B cell (primary cell): Measurements from ENCODE around the gene ERRFI1. TPM values are rescaled to one million over a fixed set of nuclear protein-coding genes. Genes with fewer than 3 reads are reported as not detected.

ENCODE experiments used
- ATAC-seq: fragments of 200-7000 bp; cut with Tn5 transposase; one replicate; pipeline ENCODE4 v1.10.0; 2021; ENCODE audit warnings: low read depth, mild to moderate bottlenecking, moderate number of reproducible peaks, moderate library complexity
- CTCF ChIA-PET: fragments of 350-600 bp; sonication (Branson Sonifier 250); formaldehyde crosslinking; loops from one replicate; lab custom pipeline; 2021; ENCODE audit warnings: antibody characterized with exemption, inconsistent platforms; lab: Charles Lee
- POLR2A ChIA-PET: fragments of 350-600 bp; sonication (Branson Sonifier 250); formaldehyde crosslinking; loops from one replicate; lab custom pipeline; 2021; ENCODE audit warnings: antibody characterized with exemption; lab: Charles Lee
- DNase-seq: peaks from one replicate; pipeline ENCODE4 v3.0.0; 2013
- H2AFZ ChIP-seq: 2 replicates; pipeline ENCODE4 v1.6.1; 2012; ENCODE audit warnings: mild to moderate bottlenecking, low read depth, low read length; ENCODE audit not compliant: insufficient read depth, poor library complexity, severe bottlenecking
- H3K27ac ChIP-seq, 2 donors: 1 replicate in 1 of 2; 2 replicates in 1 of 2; pipeline ENCODE4 v1.5.1; 2012 to 2013; ENCODE audit warnings: low read length in 2 of 2, mild to moderate bottlenecking in 2 of 2, moderate library complexity in 1 of 2
- H3K27me3 ChIP-seq, 4 experiments: fragments of 200-600 bp in 1 of 4; sonication (generic) in 1 of 4; replicated peaks in 1 of 4; 1 replicate in 2 of 4; 2 replicates in 2 of 4; pipeline versions ENCODE4 v1.6.1 to v1.7.0; 2013 to 2016; ENCODE audit warnings: low read length in 3 of 4, mild to moderate bottlenecking in 2 of 4, mixed read lengths in 1 of 4, moderate library complexity in 1 of 4; ENCODE audit not compliant: insufficient read depth in 4 of 4, control insufficient read depth in 3 of 4; ENCODE audit errors: control extremely low read depth in 1 of 4
- H3K36me3 ChIP-seq, 2 experiments: replicated peaks in 1 of 2; 1 replicate in 1 of 2; 2 replicates in 1 of 2; pipeline versions ENCODE4 v1.6.1 to v1.7.1; 2013; ENCODE audit warnings: low read length in 1 of 2; ENCODE audit not compliant: insufficient read depth in 2 of 2, control insufficient read depth in 1 of 2; ENCODE audit errors: control extremely low read depth in 1 of 2, extremely low read depth in 1 of 2
- H3K4me1 ChIP-seq, 2 donors: fragments of 200-600 bp in 1 of 2; sonication (generic) in 1 of 2; 1 replicate in 1 of 2; 2 replicates in 1 of 2; pipeline versions ENCODE4 v1.5.1 to v1.6.1; 2013 to 2017; ENCODE audit warnings: low read length in 2 of 2; ENCODE audit not compliant: control insufficient read depth in 2 of 2, insufficient read depth in 2 of 2
- H3K4me2 ChIP-seq: replicated peaks from 2 replicates; pipeline ENCODE3; 2012; ENCODE audit warnings: mild to moderate bottlenecking, low read depth, low read length; ENCODE audit not compliant: poor library complexity, severe bottlenecking
- H3K4me3 ChIP-seq, 5 experiments: fragments of 200-600 bp in 1 of 5; sonication (generic) in 1 of 5; 1 replicate in 3 of 5; 2 replicates in 2 of 5; pipeline versions ENCODE4 v1.5.1 to v1.7.0; 2011 to 2016; ENCODE audit warnings: low read length in 4 of 5, mild to moderate bottlenecking in 4 of 5, low read depth in 2 of 5, control low read depth in 1 of 5, moderate library complexity in 1 of 5; ENCODE audit not compliant: insufficient read depth in 1 of 5; ENCODE audit errors: control extremely low read depth in 1 of 5, extremely low read depth in 1 of 5
- H3K79me2 ChIP-seq: fragments of 200-600 bp; sonication (generic); one replicate; pipeline ENCODE4 v1.6.0; 2016; ENCODE audit warnings: low read length; ENCODE audit not compliant: control insufficient read depth, insufficient read depth
- H3K9ac ChIP-seq: fragments of 200-600 bp; sonication (generic); 2 replicates; pipeline ENCODE4 v1.6.1; 2017; ENCODE audit warnings: mild to moderate bottlenecking, low read length, moderate library complexity
- H3K9me3 ChIP-seq, 3 donors: one replicate each; pipeline versions ENCODE4 v1.6.1 to v1.7.1; 2013; ENCODE audit warnings: low read length in 2 of 3; ENCODE audit not compliant: control insufficient read depth in 2 of 3, insufficient read depth in 1 of 3; ENCODE audit errors: control extremely low read depth in 1 of 3
- H4K20me1 ChIP-seq: 2 replicates; pipeline ENCODE4 v1.6.0; 2012; ENCODE audit warnings: mild to moderate bottlenecking, low read length; ENCODE audit not compliant: insufficient read depth, control insufficient read depth, poor library complexity, severe bottlenecking
- H3K27ac Mint-ChIP-seq: one replicate; pipeline ENCODE4 v1.8.0; 2021; ENCODE audit warnings: mixed read lengths
- H3K27me3 Mint-ChIP-seq: one replicate; pipeline ENCODE4 v1.8.0; 2021; ENCODE audit warnings: mixed read lengths
- H3K4me1 Mint-ChIP-seq: one replicate; pipeline ENCODE4 v1.8.0; 2021; ENCODE audit warnings: mixed read lengths
- H3K4me3 Mint-ChIP-seq: one replicate; pipeline ENCODE4 v1.8.0; 2021; ENCODE audit warnings: mixed read lengths
- H3K9me3 Mint-ChIP-seq: one replicate; pipeline ENCODE4 v1.8.0; 2022; ENCODE audit warnings: mixed read lengths; ENCODE audit not compliant: insufficient read depth
- CTCF ChIP-seq: fragments of 200-600 bp; IDR thresholded peaks from one replicate; pipeline ENCODE4 v1.8.0; 2022; ENCODE audit warnings: antibody characterized with exemption, mild to moderate bottlenecking
- EZH2 ChIP-seq: IDR thresholded peaks from 2 replicates; pipeline ENCODE4 v1.6.1; 2012; ENCODE audit warnings: borderline replicate concordance, low read depth, mild to moderate bottlenecking, moderate library complexity, low read length; ENCODE audit not compliant: insufficient read depth, poor library complexity, severe bottlenecking
- WGBS: methylation state at CpG from one replicate; pipeline ENCODE4 v1.1.5; 2013; ENCODE audit warnings: missing lambda C conversion rate; ENCODE audit not compliant: insufficient coverage; 5-methylcytosine and 5-hydroxymethylcytosine counted together
- intact Hi-C: fragments of 100-400 bp; cut with micrococcal nuclease; formaldehyde crosslinking; loops from one replicate; pipeline ENCODE4 v1.10.0; 2022
- polyA plus RNA-seq: library from polyadenylated mRNA; depleted of rRNA; stranded (reverse); fragments of >200 nt; gene quantifications from 2 replicates; pipeline ENCODE4 v1.2.3, GENCODE V29; 2012
- total RNA-seq, 2 donors: library from RNA; stranded (reverse); fragments of 120-200 nt in 1 of 2; gene quantifications; 1 replicate in 1 of 2; 2 replicates in 1 of 2; pipeline versions ENCODE4 v1.2.3 to v1.2.4, GENCODE V29; 2013 to 2022

The ERRFI1 gene
- total and polyA plus RNA-seq, 2 donors (not counting 1 experiment from before 2014, with no cell fraction given), result 1.5 to 2.0 TPM

DNA sequence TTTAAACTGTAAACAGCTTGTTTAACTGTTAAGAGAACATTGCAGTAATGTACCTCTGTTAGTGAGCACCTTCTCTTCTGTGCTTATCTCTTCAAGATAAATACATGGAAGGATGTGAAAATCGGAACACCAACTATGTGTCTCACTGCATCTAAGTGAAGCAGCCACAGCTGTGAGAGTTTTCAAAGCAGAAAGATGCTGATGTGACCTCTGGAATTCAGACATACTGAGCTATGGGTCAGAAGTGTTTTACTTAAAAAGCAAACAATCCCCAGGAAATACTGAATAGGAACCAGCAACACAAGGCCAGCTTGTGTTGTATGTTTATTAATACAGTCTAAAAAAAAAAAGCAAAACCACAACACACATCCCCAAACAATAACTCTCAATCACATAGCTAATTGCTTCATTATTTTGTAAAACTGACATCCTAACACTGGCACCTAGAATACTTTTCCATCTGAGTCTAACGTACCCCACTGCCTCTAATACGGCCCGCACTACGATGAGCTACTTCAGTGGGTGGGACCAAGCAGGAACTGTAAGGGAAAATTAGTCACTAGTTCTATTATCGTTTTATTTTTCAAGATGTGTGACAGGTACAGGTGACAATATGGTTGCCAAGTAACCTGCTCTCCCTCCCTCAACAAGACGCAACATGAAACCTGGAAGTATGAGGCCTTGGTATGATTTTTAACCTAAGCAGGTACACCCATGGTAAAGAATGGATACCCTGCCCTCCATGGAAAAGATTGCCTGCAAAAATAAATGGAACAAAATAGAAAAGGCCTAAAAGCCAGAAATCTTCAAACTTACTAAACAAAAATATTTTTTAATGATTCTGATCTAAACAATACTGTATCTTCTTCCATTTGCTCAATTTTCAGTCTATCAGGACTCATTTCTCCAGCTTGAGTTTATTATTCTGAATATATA is 13.9 kb downstream of the ERRFI1 start:
- no peak overlapping the region for H3K4me3 Mint-ChIP-seq
- no peaks in the 10 kb centered on the region for H3K36me3 ChIP-seq
- H3K79me2 ChIP-seq, result no peaks in the 10 kb centered on the region
- H3K9me3 Mint-ChIP-seq, result no peaks in the 10 kb centered on the region
- H3K4me1 ChIP-seq, result peaks cover 3 to 4% of the 10 kb centered on the region in 2 donors
- CTCF ChIA-PET, result interaction anchor here (0.5 to 9.9 kb wide), 5 partner anchors 25 to 837 kb away, joined by 3 to 182 read pairs (median 3); no protein-coding TSS in a partner anchor
- H3K27ac ChIP-seq, result no peak overlapping the region
- TF ChIP-seq CTCF (no peak), EZH2 (no peak)
- H3K27ac Mint-ChIP-seq, result no peak overlapping the region
- DNase-seq (no peak), ATAC-seq (no peak)
- no peaks in the 10 kb centered on the region for H3K4me1 Mint-ChIP-seq
- H3K27me3 ChIP-seq, result peaks cover 0 to 17% (median 11%) of the 10 kb centered on the region in 4 experiments
- no CpG with 5 or more reads among the region's 7 CpGs for WGBS
- H4K20me1 ChIP-seq, result no peaks in the 10 kb centered on the region
- no peak overlapping the region for H3K4me3 ChIP-seq
- intact Hi-C loops, result no loop called here
- no peak overlapping the region for H2AFZ ChIP-seq
- no peak overlapping the region for H3K9ac ChIP-seq
- peaks cover 7% of the 10 kb centered on the region for H3K27me3 Mint-ChIP-seq
- H3K4me2 ChIP-seq, result no peak overlapping the region
- POLR2A ChIA-PET, result no interaction called here
- no peaks in the 10 kb centered on the region for H3K9me3 ChIP-seq

DNA sequence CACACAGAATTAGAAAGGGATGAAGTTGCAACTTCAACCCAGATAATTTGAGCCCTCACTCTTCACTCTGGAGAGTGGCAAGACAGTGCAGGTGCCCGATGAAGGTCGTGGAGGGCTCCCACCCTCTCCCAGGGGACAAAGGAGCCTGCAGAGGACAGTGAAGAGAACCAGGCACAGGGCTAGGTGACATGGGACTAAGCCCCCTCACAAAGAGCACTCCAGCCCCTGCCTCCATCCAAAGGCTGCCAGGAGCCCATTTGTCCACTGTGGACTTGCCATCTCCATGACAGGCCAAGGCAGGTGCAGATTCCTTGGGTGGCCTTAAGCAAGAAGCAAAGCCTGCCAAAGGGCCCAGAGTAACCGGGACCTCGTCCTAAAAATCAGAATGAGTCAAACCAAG is 15.1 kb downstream of the ERRFI1 start:
- H3K36me3 ChIP-seq, result no peaks in the 10 kb centered on the region
- H3K9me3 ChIP-seq, result no peaks in the 10 kb centered on the region
- H2AFZ ChIP-seq, result no peak overlapping the region
- Mint-ChIP-seq H3K4me3 (no peak overlapping the region), H3K27me3 (no peaks in the 10 kb centered on the region), H3K27ac (no peak overlapping the region), H3K4me1 (no peaks in the 10 kb centered on the region), H3K9me3 (no peaks in the 10 kb centered on the region)
- ATAC-seq, result no peak
- CTCF ChIA-PET, result interaction anchor here (1.8 kb wide), 1 partner anchor 838 kb away, joined by 3 read pairs; no protein-coding TSS in a partner anchor
- H3K4me2 ChIP-seq, result no peak overlapping the region
- H3K4me3 ChIP-seq, result no peak overlapping the region
- H3K79me2 ChIP-seq, result no peaks in the 10 kb centered on the region
- intact Hi-C loops, result no loop called here
- POLR2A ChIA-PET, result no interaction called here
- TF ChIP-seq CTCF, result no peak
- no peak for TF ChIP-seq EZH2
- H3K9ac ChIP-seq, result no peak overlapping the region
- H3K4me1 ChIP-seq, result peaks cover 3 to 4% of the 10 kb centered on the region in 2 donors
- no peak for DNase-seq
- H3K27me3 ChIP-seq, result peaks cover 0 to 8% (median 4%) of the 10 kb centered on the region in 4 experiments
- WGBS, result 74% methylated on average over 2 of the region's 4 CpGs
- H3K27ac ChIP-seq, result no peak overlapping the region
- H4K20me1 ChIP-seq, result no peaks in the 10 kb centered on the region
